Measurements from ENCODE around the gene ZNF19.

The ZNF19 gene

GRCh38 chr16:71441348-71442050 lies 47.6 kb downstream of the ZNF19 start:
- no peak for DNase-seq (ENCODE audit: low spot score)

- no peak for DNase-seq (ENCODE audit: low spot score)
These were observed 48.3 kb downstream of the ZNF19 start for GRCh38 chr16:71440669-71441347.

- no peak for DNase-seq (ENCODE audit: low spot score)
These were observed 49.6 kb downstream of the ZNF19 start for GRCh38 chr16:71439523-71439922.

- DNase-seq (ENCODE audit: low spot score), result no peak
These were observed 52.7 kb downstream of the ZNF19 start for GRCh38 chr16:71436473-71436872.

- no peak for DNase-seq (ENCODE audit: low spot score)
These were observed 56.2 kb downstream of the ZNF19 start for GRCh38 chr16:71432906-71433305.

GRCh38 chr16:71431991-71432390 lies 57.1 kb downstream of the ZNF19 start:
- no peak for DNase-seq (ENCODE audit: low spot score)

GRCh38 chr16:71431176-71431575 lies 57.9 kb downstream of the ZNF19 start:
- no peak for DNase-seq (ENCODE audit: low spot score)

GRCh38 chr16:71430744-71431143 lies 58.4 kb downstream of the ZNF19 start:
- DNase-seq (ENCODE audit: low spot score), result no peak

GRCh38 chr16:71429581-71429980 lies 59.5 kb downstream of the ZNF19 start:
- no peak for DNase-seq (ENCODE audit: low spot score)

- DNase-seq (ENCODE audit: low spot score), result no peak
These were observed 60.2 kb downstream of the ZNF19 start for GRCh38 chr16:71428883-71429282.

GRCh38 chr16:71428385-71428784 lies 60.7 kb downstream of the ZNF19 start:
- DNase-seq (ENCODE audit: low spot score), result no peak

- DNase-seq (ENCODE audit: low spot score), result no peak
These were observed 62.1 kb downstream of the ZNF19 start for GRCh38 chr16:71426880-71427615.

GRCh38 chr16:71426069-71426879 lies 62.9 kb downstream of the ZNF19 start:
- peak; percentile 63 for DNase-seq (ENCODE audit: low spot score)

GRCh38 chr16:71425746-71426068 lies 63.4 kb downstream of the ZNF19 start:
- no peak for DNase-seq (ENCODE audit: low spot score)

- DNase-seq (ENCODE audit: low spot score), result no peak
These were observed 64.5 kb downstream of the ZNF19 start for GRCh38 chr16:71424626-71425025.

GRCh38 chr16:71423865-71424264 lies 65.3 kb downstream of the ZNF19 start:
- DNase-seq (ENCODE audit: low spot score), result no peak

Measured in kidney capillary endothelial cell (primary cell).